IMR-90 (cell line): ENCODE measurements around the gene NFIA. TPM values are rescaled to one million over a fixed set of nuclear protein-coding genes. Genes with fewer than 3 reads are reported as not detected.

ENCODE experiments used
- ATAC-seq: fragments of 200-7000 bp; cut with Tn5 transposase; 2 replicates; pipeline ENCODE4 v1.9.1; 2020; ENCODE audit warnings: low read depth, mild to moderate bottlenecking, moderate library complexity
- BruUV-seq: library from RNA; stranded (reverse); fragments of 400-500 nt; replicated peaks from 2 replicates; lab custom pipeline; 2021; lab: Mats Ljungman, UMichigan
- CTCF ChIA-PET: fragments of 300-600 bp; formaldehyde crosslinking; extraction: SDS; loops from one replicate; lab custom pipeline; 2021; ENCODE audit warnings: antibody characterized with exemption; lab: Yijun Ruan, JAX
- POLR2A ChIA-PET: fragments of 300-600 bp; sonication (Branson Sonifier 250); formaldehyde crosslinking; loops from one replicate; lab custom pipeline; 2022; ENCODE audit warnings: antibody characterized with exemption; ENCODE audit not compliant: unreplicated experiment; lab: Charles Lee
- DNase-seq: peaks from one replicate; pipeline ENCODE4 v3.0.0; 2013
- H2AFZ ChIP-seq: replicated peaks from 2 replicates; pipeline ENCODE3; 2013; ENCODE audit warnings: low read length, mild to moderate bottlenecking; ENCODE audit not compliant: poor library complexity
- H2AK5ac ChIP-seq: 2 replicates; pipeline ENCODE4 v1.6.1; 2013; ENCODE audit warnings: low read depth, low read length, inconsistent platforms
- H2AK9ac ChIP-seq: replicated peaks from 2 replicates; pipeline ENCODE3; 2013; ENCODE audit warnings: mild to moderate bottlenecking, low read depth, low read length, moderate library complexity; ENCODE audit not compliant: poor library complexity
- H2BK120ac ChIP-seq: 2 replicates; pipeline ENCODE4 v1.6.1; 2013; ENCODE audit warnings: low read depth, low read length, inconsistent platforms
- H2BK15ac ChIP-seq: 3 replicates; pipeline ENCODE4 v1.6.1; 2013; ENCODE audit warnings: low read depth, low read length, inconsistent platforms
- H2BK20ac ChIP-seq: 2 replicates; pipeline ENCODE4 v1.6.1; 2013; ENCODE audit warnings: low read depth, mild to moderate bottlenecking, inconsistent platforms, low read length, moderate library complexity
- H2BK5ac ChIP-seq: 2 replicates; pipeline ENCODE4 v1.6.1; 2013; ENCODE audit warnings: mild to moderate bottlenecking, low read depth, low read length, inconsistent platforms; ENCODE audit not compliant: poor library complexity, severe bottlenecking
- H3K14ac ChIP-seq: replicated peaks from 2 replicates; pipeline ENCODE4 v1.6.1; 2013; ENCODE audit warnings: low read depth, low read length, inconsistent platforms
- H3K18ac ChIP-seq: 2 replicates; pipeline ENCODE4 v1.6.1; 2013; ENCODE audit warnings: low read depth, low read length, control low read depth
- H3K23ac ChIP-seq: 2 replicates; pipeline ENCODE4 v1.6.1; 2013; ENCODE audit warnings: low read depth, low read length, inconsistent platforms
- H3K27ac ChIP-seq: 2 replicates; pipeline ENCODE4 v1.5.1; 2013; ENCODE audit warnings: mild to moderate bottlenecking, control low read depth, low read length; ENCODE audit not compliant: insufficient read depth
- H3K27me3 ChIP-seq: 2 replicates; pipeline ENCODE4 v1.6.1; 2013; ENCODE audit warnings: low read length; ENCODE audit not compliant: control insufficient read depth, insufficient read depth
- H3K36me3 ChIP-seq: 2 replicates; pipeline ENCODE4 v1.6.1; 2013; ENCODE audit warnings: low read length, mixed read lengths; ENCODE audit not compliant: control insufficient read depth, insufficient read depth
- H3K4ac ChIP-seq: 2 replicates; pipeline ENCODE4 v1.6.1; 2013; ENCODE audit warnings: low read depth, low read length, inconsistent platforms
- H3K4me1 ChIP-seq: 2 replicates; pipeline ENCODE4 v1.6.1; 2013; ENCODE audit warnings: low read length, mixed read lengths; ENCODE audit not compliant: control insufficient read depth, insufficient read depth
- H3K4me2 ChIP-seq: 2 replicates; pipeline ENCODE4 v1.6.1; 2013; ENCODE audit warnings: low read depth, mild to moderate bottlenecking, control low read depth, low read length, moderate library complexity
- H3K4me3 ChIP-seq: 2 replicates; pipeline ENCODE4 v1.5.1; 2013; ENCODE audit warnings: low read depth, mild to moderate bottlenecking, control low read depth, low read length, moderate library complexity; ENCODE audit not compliant: insufficient read depth
- H3K56ac ChIP-seq: 2 replicates; pipeline ENCODE4 v1.6.1; 2013; ENCODE audit warnings: low read length, inconsistent platforms; ENCODE audit not compliant: insufficient read depth; ENCODE audit errors: extremely low read depth
- H3K79me1 ChIP-seq, 2 experiments: 2 replicates each; pipeline ENCODE4 v1.6.1; 2013; ENCODE audit warnings: low read length in 2 of 2, inconsistent platforms in 1 of 2, low read depth in 1 of 2
- H3K9ac ChIP-seq: 2 replicates; pipeline ENCODE4 v1.6.1; 2013; ENCODE audit warnings: low read depth, low read length, control low read depth
- H3K9me1 ChIP-seq: 2 replicates; pipeline ENCODE4 v1.6.1; 2013; ENCODE audit warnings: low read length, inconsistent platforms; ENCODE audit not compliant: insufficient read depth
- H3K9me3 ChIP-seq: 2 replicates; pipeline ENCODE4 v1.6.1; 2013; ENCODE audit warnings: low read length; ENCODE audit not compliant: control insufficient read depth, insufficient read depth
- H4K20me1 ChIP-seq: 2 replicates; pipeline ENCODE4 v1.6.1; 2013; ENCODE audit warnings: low read length, inconsistent platforms; ENCODE audit not compliant: insufficient read depth
- H4K5ac ChIP-seq: 2 replicates; pipeline ENCODE4 v1.6.1; 2013; ENCODE audit warnings: mild to moderate bottlenecking, low read depth, low read length, control low read depth
- H4K8ac ChIP-seq, 2 experiments: 2 replicates each; pipeline ENCODE4 v1.6.1; 2013; ENCODE audit warnings: low read depth in 2 of 2, low read length in 2 of 2, control low read depth in 1 of 2, inconsistent platforms in 1 of 2
- H4K91ac ChIP-seq: 2 replicates; pipeline ENCODE4 v1.6.1; 2013; ENCODE audit warnings: low read depth, low read length, inconsistent platforms; ENCODE audit not compliant: insufficient read depth
- BHLHE40 ChIP-seq: fragments of 150-350 bp; IDR thresholded peaks from 2 replicates; pipeline ENCODE4 v1.6.1; 2016; ENCODE audit warnings: mild to moderate bottlenecking, low read depth, low read length
- CEBPB ChIP-seq: IDR thresholded peaks from 2 replicates; pipeline ENCODE4 v1.6.1; 2012; ENCODE audit warnings: low read depth, low read length, improper control_type of control experiment
- CHD1 ChIP-seq: IDR thresholded peaks from 2 replicates; pipeline ENCODE4 v1.6.1; 2012; ENCODE audit warnings: low read depth, low read length, improper control_type of control experiment
- FOS ChIP-seq: fragments of 150-350 bp; IDR thresholded peaks from 2 replicates; pipeline ENCODE4 v1.6.1; 2016; ENCODE audit warnings: low read depth, low read length
- MAZ ChIP-seq: IDR thresholded peaks from 2 replicates; pipeline ENCODE4 v1.6.1; 2012; ENCODE audit warnings: low read depth, mild to moderate bottlenecking, low read length, improper control_type of control experiment, moderate library complexity, borderline replicate concordance
- MXI1 ChIP-seq: IDR thresholded peaks from 2 replicates; pipeline ENCODE4 v1.6.1; 2012; ENCODE audit warnings: low read depth, mild to moderate bottlenecking, low read length, moderate library complexity, borderline replicate concordance
- NFE2L2 ChIP-seq: fragments of 150-350 bp; IDR thresholded peaks from 2 replicates; pipeline ENCODE4 v1.6.1; 2016; ENCODE audit warnings: low read depth, mild to moderate bottlenecking, low read length
- POLR2A ChIP-seq: IDR thresholded peaks from 2 replicates; pipeline ENCODE4 v1.6.1; 2012; ENCODE audit warnings: mild to moderate bottlenecking, low read depth, low read length
- RAD21 ChIP-seq: IDR thresholded peaks from 2 replicates; pipeline ENCODE4 v1.6.1; 2012; ENCODE audit warnings: low read length, improper control_type of control experiment
- RCOR1 ChIP-seq: IDR thresholded peaks from 2 replicates; pipeline ENCODE4 v1.6.1; 2012; ENCODE audit warnings: mild to moderate bottlenecking, low read length, improper control_type of control experiment; ENCODE audit not compliant: insufficient replicate concordance
- RFX5 ChIP-seq: IDR thresholded peaks from 2 replicates; pipeline ENCODE4 v1.8.0; 2012; ENCODE audit warnings: low read depth, mild to moderate bottlenecking, low read length, moderate library complexity
- SMC3 ChIP-seq: fragments of 150-350 bp; IDR thresholded peaks from 2 replicates; pipeline ENCODE4 v1.6.1; 2016; ENCODE audit warnings: low read depth, mild to moderate bottlenecking, antibody characterized with exemption, low read length, moderate library complexity
- WGBS, 2 experiments: methylation state at CpG; one replicate each; pipeline versions ENCODE4 v1.1.5 to v1.1.7; 2013; ENCODE audit warnings: missing lambda C conversion rate in 2 of 2; ENCODE audit not compliant: insufficient read length in 1 of 2; ENCODE audit errors: extremely low coverage in 2 of 2; 5-methylcytosine and 5-hydroxymethylcytosine counted together
- dilution Hi-C: fragments of 300-500 bp; cut with HindIII; formaldehyde crosslinking; loops from one replicate; pipeline ENCODE4 v1.14.3; 2018; ENCODE audit warnings: low sequenced_read_pairs; ENCODE audit not compliant: unreplicated experiment
- in situ Hi-C: fragments of 300-500 bp; cut with MboI; formaldehyde crosslinking; loops from 3 replicates; pipeline ENCODE4 v1.14.3; 2019; ENCODE audit warnings: low sequenced_read_pairs, inconsistent platforms, mixed read lengths
- intact Hi-C: fragments of 100-400 bp; cut with micrococcal nuclease; formaldehyde crosslinking; loops from 2 replicates; pipeline ENCODE4 v1.10.0; 2022
- polyA plus RNA-seq, 3 experiments: library from polyadenylated mRNA; depleted of rRNA; stranded (reverse); fragments of >200 nt; gene quantifications; 2 replicates each; pipeline ENCODE4 v1.2.3, GENCODE V29; 2012; ENCODE audit warnings: low replicate concordance in 1 of 3
- total RNA-seq: library from RNA; depleted of rRNA; stranded (reverse); fragments of >200 nt; gene quantifications from 2 replicates; pipeline ENCODE4 v1.2.3, GENCODE V29; 2012
- TF ChIP-seq, protein P1 (sequence below): fragments of 150-350 bp; IDR thresholded peaks from 2 replicates; pipeline ENCODE4 v1.6.1; 2016; ENCODE audit warnings: low read depth, mild to moderate bottlenecking, low read length, moderate library complexity, borderline replicate concordance
- TF ChIP-seq, protein P2 (sequence below): conservative IDR thresholded peaks from 2 replicates; pipeline ENCODE4 v1.5.1; 2012; ENCODE audit warnings: mild to moderate bottlenecking, low read depth, low read length, improper control_type of control experiment
- TF ChIP-seq, protein P3 (sequence below): fragments of 150-350 bp; IDR thresholded peaks from 2 replicates; pipeline ENCODE4 v1.6.1; 2017; ENCODE audit warnings: mild to moderate bottlenecking, antibody characterized with exemption, low read length, low read depth

The NFIA gene
- total and polyA plus RNA-seq, 2 of the 4 experiments (the other 2 are of a cell fraction) = 1.6 to 2.2 TPM

DNA sequence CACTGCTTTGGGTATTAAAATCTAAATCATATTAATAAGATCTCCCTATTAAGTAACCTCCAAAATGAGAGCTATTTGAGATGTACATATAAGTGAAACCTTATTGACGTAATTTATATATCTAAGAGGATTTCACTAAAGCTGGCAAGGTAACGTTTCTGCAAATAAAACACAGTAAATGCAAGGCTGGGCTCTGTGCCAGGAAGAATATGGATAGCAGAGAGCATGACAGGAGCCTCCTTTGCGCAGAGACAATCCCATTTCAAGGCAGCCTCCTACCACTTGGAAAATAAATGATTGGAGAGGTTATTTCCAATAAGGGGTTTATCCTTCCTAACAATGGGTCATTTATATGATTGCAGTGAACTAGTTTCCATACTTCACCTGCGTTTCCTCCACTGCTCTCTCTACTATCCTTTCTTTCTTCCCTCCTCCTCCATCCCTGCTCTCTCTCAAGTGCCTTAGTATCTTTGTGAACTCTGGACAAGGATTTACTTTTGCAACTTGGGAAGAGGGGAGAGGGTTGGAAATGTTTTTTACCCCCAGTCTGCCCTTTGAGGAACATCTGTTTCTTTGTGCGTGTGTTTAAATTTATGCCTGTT is 3.0 kb upstream of the NFIA start:
- H4K8ac ChIP-seq = peak overlapping the region in 1 of 2 experiments; percentile 15; a peak in 2 of 4 replicates
- H2BK15ac ChIP-seq = no peak overlapping the region
- H2BK20ac ChIP-seq = no peak overlapping the region
- H3K79me1 ChIP-seq = no peaks in the 10 kb centered on the region
- H3K9me1 ChIP-seq = no peaks in the 10 kb centered on the region
- no peak overlapping the region for H3K9ac ChIP-seq
- H3K4me3 ChIP-seq = no peak overlapping the region
- H4K91ac ChIP-seq = no peak overlapping the region
- dilution Hi-C loops (no loop called here), intact Hi-C loops (loop anchor here (5.0 to 10.0 kb wide), 2 partner anchors 193 to 665 kb away; partner anchors contain the start of gene PATJ), in situ Hi-C loops (no loop called here)
- CTCF ChIA-PET = interaction anchor here (0.7 kb wide), 1 partner anchor 771 kb away, joined by 4 read pairs; no protein-coding TSS in a partner anchor
- TF ChIP-seq NFE2L2 (no peak), BHLHE40 (no peak), MXI1 (no peak), RCOR1 (no peak), RFX5 (no peak), FOS (no peak), CEBPB (no peak), POLR2A (no peak), RAD21 (no peak), SMC3 (no peak), CHD1 (no peak), MAZ (no peak)
- TF ChIP-seq, protein P1, sequence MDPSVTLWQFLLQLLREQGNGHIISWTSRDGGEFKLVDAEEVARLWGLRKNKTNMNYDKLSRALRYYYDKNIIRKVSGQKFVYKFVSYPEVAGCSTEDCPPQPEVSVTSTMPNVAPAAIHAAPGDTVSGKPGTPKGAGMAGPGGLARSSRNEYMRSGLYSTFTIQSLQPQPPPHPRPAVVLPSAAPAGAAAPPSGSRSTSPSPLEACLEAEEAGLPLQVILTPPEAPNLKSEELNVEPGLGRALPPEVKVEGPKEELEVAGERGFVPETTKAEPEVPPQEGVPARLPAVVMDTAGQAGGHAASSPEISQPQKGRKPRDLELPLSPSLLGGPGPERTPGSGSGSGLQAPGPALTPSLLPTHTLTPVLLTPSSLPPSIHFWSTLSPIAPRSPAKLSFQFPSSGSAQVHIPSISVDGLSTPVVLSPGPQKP = no peak
- TF ChIP-seq, protein P2, sequence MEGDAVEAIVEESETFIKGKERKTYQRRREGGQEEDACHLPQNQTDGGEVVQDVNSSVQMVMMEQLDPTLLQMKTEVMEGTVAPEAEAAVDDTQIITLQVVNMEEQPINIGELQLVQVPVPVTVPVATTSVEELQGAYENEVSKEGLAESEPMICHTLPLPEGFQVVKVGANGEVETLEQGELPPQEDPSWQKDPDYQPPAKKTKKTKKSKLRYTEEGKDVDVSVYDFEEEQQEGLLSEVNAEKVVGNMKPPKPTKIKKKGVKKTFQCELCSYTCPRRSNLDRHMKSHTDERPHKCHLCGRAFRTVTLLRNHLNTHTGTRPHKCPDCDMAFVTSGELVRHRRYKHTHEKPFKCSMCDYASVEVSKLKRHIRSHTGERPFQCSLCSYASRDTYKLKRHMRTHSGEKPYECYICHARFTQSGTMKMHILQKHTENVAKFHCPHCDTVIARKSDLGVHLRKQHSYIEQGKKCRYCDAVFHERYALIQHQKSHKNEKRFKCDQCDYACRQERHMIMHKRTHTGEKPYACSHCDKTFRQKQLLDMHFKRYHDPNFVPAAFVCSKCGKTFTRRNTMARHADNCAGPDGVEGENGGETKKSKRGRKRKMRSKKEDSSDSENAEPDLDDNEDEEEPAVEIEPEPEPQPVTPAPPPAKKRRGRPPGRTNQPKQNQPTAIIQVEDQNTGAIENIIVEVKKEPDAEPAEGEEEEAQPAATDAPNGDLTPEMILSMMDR = no peak
- TF ChIP-seq, protein P3, sequence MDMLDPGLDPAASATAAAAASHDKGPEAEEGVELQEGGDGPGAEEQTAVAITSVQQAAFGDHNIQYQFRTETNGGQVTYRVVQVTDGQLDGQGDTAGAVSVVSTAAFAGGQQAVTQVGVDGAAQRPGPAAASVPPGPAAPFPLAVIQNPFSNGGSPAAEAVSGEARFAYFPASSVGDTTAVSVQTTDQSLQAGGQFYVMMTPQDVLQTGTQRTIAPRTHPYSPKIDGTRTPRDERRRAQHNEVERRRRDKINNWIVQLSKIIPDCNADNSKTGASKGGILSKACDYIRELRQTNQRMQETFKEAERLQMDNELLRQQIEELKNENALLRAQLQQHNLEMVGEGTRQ = no peak
- no peaks in the 10 kb centered on the region for H4K20me1 ChIP-seq
- H3K36me3 ChIP-seq = no peaks in the 10 kb centered on the region
- no peak overlapping the region; the same call in 1 of the 2 replicates for H3K56ac ChIP-seq
- H2AFZ ChIP-seq = no peak overlapping the region
- POLR2A ChIA-PET = no interaction called here
- H2AK5ac ChIP-seq = no peak overlapping the region
- no peak overlapping the region for H3K14ac ChIP-seq
- peak overlapping the region; percentile 11; the same call in 1 of the 2 replicates for H3K4ac ChIP-seq
- H2AK9ac ChIP-seq = no peak overlapping the region
- H3K4me2 ChIP-seq = peak overlapping the region; percentile 24; the same call in 1 of the 2 replicates
- H4K5ac ChIP-seq = no peak overlapping the region
- BruUV-seq = no TSS peak
- H3K4me1 ChIP-seq = no peaks in the 10 kb centered on the region
- H3K27ac ChIP-seq = no peak overlapping the region
- H3K18ac ChIP-seq = no peak overlapping the region
- no peak overlapping the region for H2BK120ac ChIP-seq
- H3K9me3 ChIP-seq = no peaks in the 10 kb centered on the region
- no CpG with 5 or more reads among the region's 5 CpGs for WGBS, 2 experiments
- no peaks in the 10 kb centered on the region for H3K27me3 ChIP-seq
- ATAC-seq = no peak
- no peak overlapping the region for H2BK5ac ChIP-seq
- DNase-seq = no peak
- H3K23ac ChIP-seq = no peak overlapping the region
